HCT116 (cell line): ENCODE data around the gene CACNA2D3.

Source experiments
- CEBPB ChIP-seq: IDR thresholded peaks from 2 replicates; pipeline ENCODE4 v1.6.1; 2012; ENCODE audit warnings: low read depth
- EZH2 ChIP-seq: fragments of 200-600 bp; sonication (generic); IDR thresholded peaks from 2 replicates; pipeline ENCODE4 v1.6.1; 2017; ENCODE audit warnings: antibody characterized with exemption, mixed run types
- EZH2phosphoT487 ChIP-seq: fragments of 200-600 bp; IDR thresholded peaks from 2 replicates; pipeline ENCODE4 v1.6.1; 2018; ENCODE audit warnings: antibody characterized with exemption, borderline replicate concordance
- JUND ChIP-seq: IDR thresholded peaks from 2 replicates; pipeline ENCODE4 v1.6.1; 2012
- POLR2A ChIP-seq: IDR thresholded peaks from 2 replicates; pipeline ENCODE4 v1.7.0; 2011; ENCODE audit warnings: borderline replicate concordance; ENCODE audit not compliant: insufficient read depth, insufficient read length; ENCODE audit errors: extremely low read depth
- RAD21 ChIP-seq: IDR thresholded peaks from 2 replicates; pipeline ENCODE4 v1.6.1; 2012; ENCODE audit warnings: low read depth, mild to moderate bottlenecking
- SIN3A ChIP-seq: IDR thresholded peaks from 2 replicates; pipeline ENCODE4 v1.6.1; 2012; ENCODE audit warnings: low read depth
- TCF7L2 ChIP-seq: IDR thresholded peaks from 2 replicates; pipeline ENCODE4 v1.7.0; 2011; ENCODE audit warnings: borderline replicate concordance, inconsistent platforms; ENCODE audit not compliant: insufficient read depth, insufficient read length; ENCODE audit errors: extremely low read depth
- YY1 ChIP-seq: IDR thresholded peaks from 2 replicates; pipeline ENCODE4 v1.6.1; 2011; ENCODE audit warnings: low read length, low read depth, moderate library complexity, mild to moderate bottlenecking; ENCODE audit not compliant: insufficient replicate concordance; ENCODE audit errors: extremely low read depth
- ZFX ChIP-seq: fragments of 450-650 bp; IDR thresholded peaks from 2 replicates; pipeline ENCODE4 v1.6.1; 2017
- TF ChIP-seq, protein P1 (sequence below), 3 experiments: fragments of 200-600 bp in 1 of 3; sonication (generic) in 1 of 3; IDR thresholded peaks in 2 of 3; conservative IDR thresholded peaks in 1 of 3; 2 replicates each; pipeline ENCODE4 v1.5.1; 2012 to 2017; ENCODE audit warnings: low read depth in 2 of 3, low read length in 2 of 3, antibody characterized with exemption in 1 of 3, borderline replicate concordance in 1 of 3, control low read depth in 1 of 3, mild to moderate bottlenecking in 1 of 3, mixed read lengths in 1 of 3, mixed run types in 1 of 3, moderate library complexity in 1 of 3; ENCODE audit not compliant: insufficient read depth in 1 of 3

DNA sequence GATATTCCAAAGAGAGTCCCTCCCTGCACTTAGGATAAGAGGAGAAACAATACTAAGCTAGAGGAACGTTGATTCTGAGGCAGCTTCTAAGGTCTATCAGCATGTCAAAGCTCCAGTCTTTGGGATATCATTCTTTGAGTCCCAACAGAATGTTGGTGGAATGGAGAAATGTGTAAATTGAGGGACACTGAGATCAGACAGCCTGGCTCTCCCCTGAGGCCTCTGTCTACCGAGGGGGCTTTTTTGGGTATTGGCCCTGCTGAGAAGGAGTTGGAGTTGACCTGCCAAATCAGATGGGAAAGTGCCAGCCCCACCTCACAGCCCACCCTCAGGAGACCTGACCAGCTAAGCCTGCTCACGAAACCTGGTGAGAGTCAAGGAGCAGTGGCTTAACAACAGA is 833.1 kb downstream of the CACNA2D3 start:
- TF ChIP-seq, protein P1, sequence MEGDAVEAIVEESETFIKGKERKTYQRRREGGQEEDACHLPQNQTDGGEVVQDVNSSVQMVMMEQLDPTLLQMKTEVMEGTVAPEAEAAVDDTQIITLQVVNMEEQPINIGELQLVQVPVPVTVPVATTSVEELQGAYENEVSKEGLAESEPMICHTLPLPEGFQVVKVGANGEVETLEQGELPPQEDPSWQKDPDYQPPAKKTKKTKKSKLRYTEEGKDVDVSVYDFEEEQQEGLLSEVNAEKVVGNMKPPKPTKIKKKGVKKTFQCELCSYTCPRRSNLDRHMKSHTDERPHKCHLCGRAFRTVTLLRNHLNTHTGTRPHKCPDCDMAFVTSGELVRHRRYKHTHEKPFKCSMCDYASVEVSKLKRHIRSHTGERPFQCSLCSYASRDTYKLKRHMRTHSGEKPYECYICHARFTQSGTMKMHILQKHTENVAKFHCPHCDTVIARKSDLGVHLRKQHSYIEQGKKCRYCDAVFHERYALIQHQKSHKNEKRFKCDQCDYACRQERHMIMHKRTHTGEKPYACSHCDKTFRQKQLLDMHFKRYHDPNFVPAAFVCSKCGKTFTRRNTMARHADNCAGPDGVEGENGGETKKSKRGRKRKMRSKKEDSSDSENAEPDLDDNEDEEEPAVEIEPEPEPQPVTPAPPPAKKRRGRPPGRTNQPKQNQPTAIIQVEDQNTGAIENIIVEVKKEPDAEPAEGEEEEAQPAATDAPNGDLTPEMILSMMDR (IDR thresholded peaks at IDR 0.05 in 2 of 3, conservative IDR thresholded peaks at IDR 0.05 in 1 of 3; ENCODE audit: borderline replicate concordance in 1 of 3, insufficient read depth in 1 of 3, low read depth in 2 of 3, low read length in 2 of 3) = no peak
- TF ChIP-seq CEBPB = no peak
- TF ChIP-seq POLR2A = no peak
- TF ChIP-seq RAD21 = no peak
- TF ChIP-seq TCF7L2 = no peak
- no peak for TF ChIP-seq EZH2
- no peak for TF ChIP-seq YY1
- TF ChIP-seq ZFX = no peak
- TF ChIP-seq JUND = no peak
- no peak for TF ChIP-seq SIN3A
- TF ChIP-seq EZH2phosphoT487 = no peak
